HG03575 (cell line): Measurements from ENCODE around the gene PPOX.

Experiments
- ATAC-seq: cut with Tn5 transposase; IDR thresholded peaks from one replicate; pipeline ENCODE4 v1.9.1; 2021; ENCODE audit not compliant: unreplicated experiment, insufficient number of reproducible peaks, low FRiP score; ENCODE audit errors: extremely low read depth

Gene PPOX

DNA sequence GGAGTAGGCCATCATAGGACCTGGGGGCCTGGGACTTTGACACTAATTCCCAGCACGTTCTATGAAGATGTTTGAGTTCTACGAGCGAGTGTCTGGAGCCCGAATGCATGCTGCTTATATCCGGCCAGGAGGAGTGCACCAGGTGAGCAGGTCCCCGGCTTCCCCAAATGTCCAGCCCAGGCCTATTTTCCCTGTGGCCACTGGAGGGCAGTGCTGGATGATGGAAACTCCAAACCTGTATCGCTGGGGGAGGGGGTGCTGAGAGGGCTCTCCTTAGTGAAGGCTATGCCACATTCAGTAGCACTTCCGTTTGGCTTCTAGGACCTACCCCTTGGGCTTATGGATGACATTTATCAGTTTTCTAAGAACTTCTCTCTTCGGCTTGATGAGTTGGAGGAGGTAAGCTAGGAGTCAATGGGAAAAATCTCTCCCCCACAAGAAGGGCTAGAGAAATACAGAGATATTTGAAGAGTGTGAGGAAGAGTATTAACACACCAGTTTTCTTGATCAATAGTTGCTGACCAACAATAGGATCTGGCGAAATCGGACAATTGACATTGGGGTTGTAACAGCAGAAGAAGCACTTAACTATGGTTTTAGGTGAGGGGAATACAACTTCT, 43.7 kb downstream of the PPOX start:
- ATAC-seq: no peak

DNA sequence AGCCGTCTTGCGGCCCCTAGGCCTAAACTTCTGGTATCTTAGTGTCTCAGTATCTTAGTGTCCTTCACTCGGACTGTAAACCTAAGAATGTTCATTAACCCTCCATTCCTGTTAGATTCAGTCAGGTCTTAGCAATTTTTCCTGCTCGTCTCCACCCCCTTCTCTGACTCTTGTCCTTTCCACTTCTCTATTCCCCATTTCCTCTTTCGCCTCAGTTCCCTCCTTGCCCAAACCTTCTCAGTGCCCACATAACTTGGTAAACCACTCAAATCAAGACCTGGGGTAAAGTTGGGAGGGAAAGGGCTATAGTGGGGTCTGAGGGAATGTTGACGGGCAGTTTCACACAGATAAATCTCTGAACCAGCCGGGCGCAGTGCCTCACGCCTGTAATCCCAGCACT, 48.1 kb downstream of the PPOX start:
- no peak for ATAC-seq

DNA sequence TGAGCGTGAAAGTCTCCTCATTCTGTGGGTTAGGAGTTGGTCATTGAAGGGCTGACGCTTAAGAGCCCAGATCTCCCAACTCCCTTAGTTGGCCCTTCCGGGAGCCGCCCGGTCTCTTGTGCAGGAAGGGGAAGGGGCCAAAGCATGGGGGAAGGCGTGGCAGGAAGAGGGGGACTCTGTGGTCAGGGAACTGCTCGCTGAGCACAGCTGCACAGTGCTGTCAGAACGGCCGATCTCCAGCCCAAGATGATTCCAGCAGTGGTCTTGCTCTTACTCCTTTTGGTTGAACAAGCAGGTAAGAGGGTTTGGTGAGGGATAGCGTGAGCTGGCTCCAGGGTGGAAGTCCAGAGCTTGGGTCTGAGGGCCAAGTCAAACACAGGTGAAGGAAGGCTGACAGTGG, 48.9 kb downstream of the PPOX start, which contains the start of gene FCER1G:
TSS of gene FCER1G (plus strand) at position 220 of the 400 bp plus-strand sequence. CDS start at position 247, 27 bp downstream.
- ATAC-seq: no peak

DNA sequence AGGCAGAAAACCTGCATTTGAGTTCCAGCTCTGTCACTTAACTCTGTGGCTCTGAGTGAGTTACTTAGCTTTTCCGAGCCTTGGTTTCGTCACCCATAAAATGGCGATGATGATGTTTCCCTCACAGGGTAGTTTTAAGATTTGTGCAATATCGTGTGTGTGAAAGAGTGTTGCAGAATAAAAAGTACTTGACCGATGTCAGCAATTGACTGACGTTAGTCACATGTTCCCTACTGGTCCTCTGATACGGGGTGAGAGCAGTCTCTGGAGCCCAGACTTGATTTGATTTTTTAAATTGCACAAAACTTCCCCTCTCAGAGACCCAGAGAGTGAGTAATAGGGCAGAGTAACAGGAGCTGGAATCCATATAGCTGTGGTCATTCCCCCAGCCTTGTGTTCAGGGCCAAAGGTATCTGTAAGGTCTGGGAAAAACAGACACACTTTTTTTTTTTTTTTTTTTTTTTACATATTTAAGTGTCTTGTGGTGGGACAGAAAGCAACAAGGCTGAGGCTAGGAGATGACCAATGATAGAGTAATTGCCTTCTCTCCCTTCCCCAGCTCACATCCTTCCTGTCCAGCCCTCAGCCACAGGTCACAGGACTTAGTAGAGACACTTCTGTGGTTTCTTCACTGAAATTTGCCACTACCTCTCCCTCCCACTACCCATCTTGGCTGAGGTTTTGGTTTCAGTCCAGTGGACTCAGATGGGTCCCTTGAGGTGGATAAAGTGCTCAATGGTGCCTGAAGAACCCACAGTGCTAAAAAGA, 50.9 kb downstream of the PPOX start:
- ATAC-seq: peak; percentile 75

DNA sequence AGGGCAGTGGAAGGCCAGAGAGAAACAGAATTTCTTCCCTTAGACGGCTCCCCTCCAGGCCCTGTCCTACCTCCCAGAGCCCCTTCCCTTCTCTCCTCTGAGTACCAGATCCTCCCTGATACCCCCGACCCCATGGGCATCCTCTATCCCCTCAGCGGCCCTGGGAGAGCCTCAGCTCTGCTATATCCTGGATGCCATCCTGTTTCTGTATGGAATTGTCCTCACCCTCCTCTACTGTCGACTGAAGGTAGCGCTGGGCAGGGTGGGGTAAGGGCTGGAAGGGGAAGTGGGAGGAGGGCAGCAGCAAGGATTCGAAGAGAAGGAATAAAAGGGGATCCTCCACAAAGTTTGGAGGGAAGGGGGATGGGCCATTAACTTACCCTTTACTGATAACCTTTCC, 51.6 kb downstream of the PPOX start:
- ATAC-seq: no peak

DNA sequence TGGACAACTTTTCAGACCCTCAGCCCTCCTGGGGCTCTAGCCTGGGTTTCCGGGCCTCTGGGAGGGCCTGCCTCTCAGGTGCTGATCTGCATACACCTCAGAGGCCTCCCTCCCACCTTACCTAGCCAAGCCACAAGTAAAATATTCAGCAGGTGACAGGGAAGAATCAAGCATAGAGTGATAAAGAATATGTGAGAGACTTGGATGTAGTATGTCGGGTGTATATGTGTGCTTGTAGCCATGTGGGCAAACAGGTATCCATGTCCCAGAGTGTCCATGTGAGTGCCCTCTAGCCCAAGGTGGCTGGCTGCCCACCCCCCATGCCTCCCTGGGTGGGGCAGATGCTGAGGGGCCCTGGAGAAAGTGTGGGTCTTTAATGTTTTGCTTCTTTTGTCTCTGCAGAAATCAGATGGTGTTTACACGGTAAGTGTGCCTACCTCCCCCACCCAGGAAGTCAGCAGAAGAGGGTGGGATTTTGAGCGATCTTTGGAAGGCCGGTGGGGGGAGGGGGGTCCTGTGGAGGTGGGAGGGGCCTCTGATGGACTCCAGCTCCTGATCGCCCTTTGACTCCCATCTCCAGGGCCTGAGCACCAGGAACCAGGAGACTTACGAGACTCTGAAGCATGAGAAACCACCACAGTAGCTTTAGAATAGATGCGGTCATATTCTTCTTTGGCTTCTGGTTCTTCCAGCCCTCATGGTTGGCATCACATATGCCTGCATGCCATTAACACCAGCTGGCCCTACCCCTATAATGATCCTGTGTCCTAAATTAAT, 52.3 kb downstream of the PPOX start:
- ATAC-seq: no peak

DNA sequence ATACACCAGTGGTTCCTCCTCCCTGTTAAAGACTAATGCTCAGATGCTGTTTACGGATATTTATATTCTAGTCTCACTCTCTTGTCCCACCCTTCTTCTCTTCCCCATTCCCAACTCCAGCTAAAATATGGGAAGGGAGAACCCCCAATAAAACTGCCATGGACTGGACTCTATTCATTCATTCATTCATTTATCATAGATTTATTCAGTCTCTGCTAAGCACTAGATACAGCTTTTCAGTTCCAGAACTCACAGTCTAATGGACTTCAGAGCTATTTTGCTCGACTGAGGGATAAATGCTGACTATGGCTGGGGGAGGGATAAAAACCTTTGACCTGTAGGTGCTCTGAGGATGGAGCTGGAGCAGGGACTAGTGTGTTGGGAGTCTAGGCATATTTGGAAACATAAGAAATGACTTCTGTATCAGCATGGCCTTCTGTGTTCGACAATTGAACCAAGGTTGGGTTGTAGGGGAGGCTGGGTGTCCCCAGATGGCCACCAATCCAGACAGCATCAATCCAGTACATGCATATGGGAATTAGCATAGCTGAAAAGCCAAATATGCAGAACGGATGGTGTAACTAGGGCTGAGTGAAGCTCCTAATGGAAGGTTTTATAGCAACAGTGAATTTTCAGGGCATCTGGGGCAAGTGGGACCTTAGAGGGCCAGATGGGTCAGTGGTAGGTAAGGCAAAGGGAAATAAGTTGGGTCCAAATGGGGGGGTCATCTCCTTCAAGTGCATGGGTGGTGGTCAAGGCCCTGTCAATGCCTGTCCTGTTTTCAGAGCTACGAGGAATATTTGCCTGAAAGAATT, 53.1 kb downstream of the PPOX start:
- ATAC-seq: no peak

DNA sequence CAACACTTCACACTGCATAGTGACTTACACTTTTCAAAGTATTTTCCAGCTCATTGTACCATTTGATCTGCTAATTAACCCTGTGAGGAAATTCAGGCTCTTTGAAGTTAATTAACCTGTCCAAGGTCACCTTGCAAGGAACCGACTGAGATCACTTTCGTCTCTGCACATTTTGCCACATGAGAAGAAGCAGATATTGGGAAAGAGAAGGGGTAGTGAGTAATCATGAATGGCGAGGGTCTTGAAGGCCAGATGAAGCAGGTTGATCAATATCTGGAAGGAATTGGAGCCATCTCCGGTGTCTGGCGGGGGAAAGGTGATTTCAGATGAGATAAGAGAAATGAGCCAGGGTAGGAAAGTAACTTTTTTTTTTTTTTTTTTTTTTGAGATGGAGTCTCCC, 53.8 kb downstream of the PPOX start:
- ATAC-seq: no peak
